Stimulated activated CD8-positive, alpha-beta memory T cell treated with anti-CD3 and anti-CD28 coated beads, Interleukin-15, amount 100 ng/mL, for 4 hours (primary cell): ENCODE measurements around the gene C17orf107.
A peak's percentile ranks its signal among the peaks of the same experiment; 100 is the strongest.
"Not testable (repeated sequence)": the region's sequence is repeated elsewhere in the genome, so short reads cannot be mapped to it uniquely, and the experiment has no call there.

Source experiments
- DNase-seq, 2 donors: peaks; one replicate each; pipeline ENCODE4 v3.0.0-alpha.2; 2020; ENCODE audit warnings: low read depth in 2 of 2

The C17orf107 gene

GRCh38 chr17:4900231-4901107 lies 1.1 kb downstream of the C17orf107 start:
- DNase-seq: no peak

GRCh38 chr17:4901108-4901647 lies 1.8 kb downstream of the C17orf107 start:
- no peak for DNase-seq

GRCh38 chr17:4901648-4902344 lies 2.5 kb downstream of the C17orf107 start:
- no peak for DNase-seq

- DNase-seq: no peak
These were observed 3.2 kb downstream of the C17orf107 start for GRCh38 chr17:4902540-4902939.

- peak in 1 of 2 donors; percentile 55 for DNase-seq
These were observed 3.9 kb downstream of the C17orf107 start, which contains the start of gene CHRNE for GRCh38 chr17:4903051-4903818. Gene CHRNE (minus strand): TSS chr17:4903098. CDS start chr17:4903063, 35 bp downstream.

- not testable (repeated sequence) for DNase-seq
These were observed 7.3 kb downstream of the C17orf107 start for GRCh38 chr17:4906642-4907041.

- no peak for DNase-seq
These were observed 9.0 kb downstream of the C17orf107 start for GRCh38 chr17:4908301-4908700.

- peak in 1 of 2 donors; percentile 46 for DNase-seq
These were observed 9.6 kb downstream of the C17orf107 start for GRCh38 chr17:4908711-4909496.

- DNase-seq: no peak
These were observed 14.7 kb downstream of the C17orf107 start for GRCh38 chr17:4913994-4914393.

GRCh38 chr17:4914551-4914950 lies 15.2 kb downstream of the C17orf107 start:
- DNase-seq: not testable (repeated sequence)

GRCh38 chr17:4919511-4920047 lies 20.2 kb downstream of the C17orf107 start:
- DNase-seq: no peak

GRCh38 chr17:4920351-4921048 lies 21.2 kb downstream of the C17orf107 start:
- DNase-seq: no peak

GRCh38 chr17:4921320-4921719 lies 22.0 kb downstream of the C17orf107 start:
- DNase-seq: no peak

- DNase-seq: not testable (repeated sequence)
These were observed 27.4 kb downstream of the C17orf107 start for GRCh38 chr17:4926577-4927335.

- DNase-seq: no peak
These were observed 29.5 kb downstream of the C17orf107 start for GRCh38 chr17:4928881-4929280.

- no peak for DNase-seq
These were observed 32.6 kb downstream of the C17orf107 start, which contains the start of gene GP1BA for GRCh38 chr17:4931963-4932362. Gene GP1BA (plus strand): TSS chr17:4932277. CDS start chr17:4932605, 328 bp downstream.

GRCh38 chr17:4932756-4933155 lies 33.4 kb downstream of the C17orf107 start:
- no peak for DNase-seq

- no peak for DNase-seq
These were observed 34.3 kb downstream of the C17orf107 start for GRCh38 chr17:4933646-4934045.
